ENCODE measurements around the gene CASZ1. TPM values are rescaled to one million over a fixed set of nuclear protein-coding genes. Genes with fewer than 3 reads are reported as not detected.

The CASZ1 gene
- total and polyA plus RNA-seq, 2 donors (not counting 1 experiment from before 2014, with no cell fraction given) = 0.34 to 0.50 TPM

GRCh38 chr1:10614377-10615225, 181.8 kb downstream of the CASZ1 start:
- H3K9me3 ChIP-seq (ENCODE audit: control insufficient read depth, insufficient read depth, low read depth, low read length) = no peaks in the 10 kb centered on the region
- no peaks in the 10 kb centered on the region for H4K20me1 ChIP-seq (ENCODE audit: control insufficient read depth, extremely low read depth, insufficient read depth, low read length)
- no peak overlapping the region for H3K27ac ChIP-seq (ENCODE audit: insufficient read depth, low read length)
- H3K79me2 ChIP-seq (ENCODE audit: control insufficient read depth, insufficient read depth, low read length) = no peaks in the 10 kb centered on the region
- no peaks in the 10 kb centered on the region for H3K4me1 ChIP-seq (ENCODE audit: control insufficient read depth, extremely low read depth, insufficient read depth, low read length)
- no peak for DNase-seq (ENCODE audit: low read depth in 2 of 2)
- TF ChIP-seq CTCF (conservative IDR thresholded peaks at IDR 0.05 in 1 of 2, IDR thresholded peaks at IDR 0.05 in 1 of 2; ENCODE audit: low read depth in 1 of 2, low read length in 2 of 2) = no peak
- no peak for TF ChIP-seq EZH2 (IDR thresholded peaks at IDR 0.05; ENCODE audit: low read length, missing control alignments)
- no peaks in the 10 kb centered on the region for H3K27me3 ChIP-seq (ENCODE audit: control insufficient read depth, insufficient read depth, low read length)
- no peak overlapping the region for H2AFZ ChIP-seq (ENCODE audit: low read length)
- no peaks in the 10 kb centered on the region for H3K36me3 ChIP-seq (ENCODE audit: control insufficient read depth, insufficient read depth, low read length)
- no peak overlapping the region for H3K9ac ChIP-seq (ENCODE audit: insufficient read depth, low read length)
- H3K4me3 ChIP-seq (replicated peaks in 1 of 4; ENCODE audit: control extremely low read depth in 1 of 4, insufficient read depth in 1 of 4, low read depth in 3 of 4, low read length in 4 of 4) = no peak overlapping the region
- no peak overlapping the region for H3K4me2 ChIP-seq (ENCODE audit: extremely low read depth, insufficient read depth, low read length)

GRCh38 chr1:10613861-10614260, 182.6 kb downstream of the CASZ1 start:
- Histone ChIP-seq H3K27ac (ENCODE audit: insufficient read depth, low read length) (no peak overlapping the region), H4K20me1 (ENCODE audit: control insufficient read depth, extremely low read depth, insufficient read depth, low read length) (no peaks in the 10 kb centered on the region), H3K9ac (ENCODE audit: insufficient read depth, low read length) (no peak overlapping the region), H3K4me2 (ENCODE audit: extremely low read depth, insufficient read depth, low read length) (no peak overlapping the region), H3K9me3 (ENCODE audit: control insufficient read depth, insufficient read depth, low read depth, low read length) (no peaks in the 10 kb centered on the region), H3K79me2 (ENCODE audit: control insufficient read depth, insufficient read depth, low read length) (no peaks in the 10 kb centered on the region), H2AFZ (ENCODE audit: low read length) (no peak overlapping the region), H3K36me3 (ENCODE audit: control insufficient read depth, insufficient read depth, low read length) (no peaks in the 10 kb centered on the region), H3K27me3 (ENCODE audit: control insufficient read depth, insufficient read depth, low read length) (no peaks in the 10 kb centered on the region), H3K4me3 (replicated peaks in 1 of 4; ENCODE audit: control extremely low read depth in 1 of 4, insufficient read depth in 1 of 4, low read depth in 3 of 4, low read length in 4 of 4) (no peak overlapping the region), H3K4me1 (ENCODE audit: control insufficient read depth, extremely low read depth, insufficient read depth, low read length) (no peaks in the 10 kb centered on the region)
- DNase-seq (ENCODE audit: low read depth in 2 of 2) = no peak
- no peak for TF ChIP-seq EZH2 (IDR thresholded peaks at IDR 0.05; ENCODE audit: low read length, missing control alignments)
- TF ChIP-seq CTCF (conservative IDR thresholded peaks at IDR 0.05 in 1 of 2, IDR thresholded peaks at IDR 0.05 in 1 of 2; ENCODE audit: low read depth in 1 of 2, low read length in 2 of 2) = no peak

- Histone ChIP-seq H4K20me1 (ENCODE audit: control insufficient read depth, extremely low read depth, insufficient read depth, low read length) (no peaks in the 10 kb centered on the region), H3K4me3 (replicated peaks in 1 of 4; ENCODE audit: control extremely low read depth in 1 of 4, insufficient read depth in 1 of 4, low read depth in 3 of 4, low read length in 4 of 4) (no peak overlapping the region), H3K4me1 (ENCODE audit: control insufficient read depth, extremely low read depth, insufficient read depth, low read length) (no peaks in the 10 kb centered on the region), H3K4me2 (ENCODE audit: extremely low read depth, insufficient read depth, low read length) (no peak overlapping the region), H3K9me3 (ENCODE audit: control insufficient read depth, insufficient read depth, low read depth, low read length) (no peaks in the 10 kb centered on the region), H3K27ac (ENCODE audit: insufficient read depth, low read length) (no peak overlapping the region), H2AFZ (ENCODE audit: low read length) (no peak overlapping the region), H3K79me2 (ENCODE audit: control insufficient read depth, insufficient read depth, low read length) (no peaks in the 10 kb centered on the region), H3K9ac (ENCODE audit: insufficient read depth, low read length) (no peak overlapping the region), H3K36me3 (ENCODE audit: control insufficient read depth, insufficient read depth, low read length) (no peaks in the 10 kb centered on the region), H3K27me3 (ENCODE audit: control insufficient read depth, insufficient read depth, low read length) (no peaks in the 10 kb centered on the region)
- TF ChIP-seq CTCF (conservative IDR thresholded peaks at IDR 0.05 in 1 of 2, IDR thresholded peaks at IDR 0.05 in 1 of 2; ENCODE audit: low read depth in 1 of 2, low read length in 2 of 2) (no peak), EZH2 (IDR thresholded peaks at IDR 0.05; ENCODE audit: low read length, missing control alignments) (no peak)
- no peak for DNase-seq (ENCODE audit: low read depth in 2 of 2)
Measured at GRCh38 chr1:10613340-10613739, 183.1 kb downstream of the CASZ1 start.
